ENCODE measurements around the gene GPR65. TPM values are rescaled to one million over a fixed set of nuclear protein-coding genes. Genes with fewer than 3 reads are reported as not detected.
A peak's percentile ranks its signal among the peaks of the same experiment; 100 is the strongest.

The GPR65 gene
- total and polyA plus RNA-seq, 9 of the 15 experiments (the other 6 are each of a cell fraction or from before 2014, with no cell fraction given) = 0.03 to 0.11 (median 0.04) TPM; not detected in 6

DNA sequence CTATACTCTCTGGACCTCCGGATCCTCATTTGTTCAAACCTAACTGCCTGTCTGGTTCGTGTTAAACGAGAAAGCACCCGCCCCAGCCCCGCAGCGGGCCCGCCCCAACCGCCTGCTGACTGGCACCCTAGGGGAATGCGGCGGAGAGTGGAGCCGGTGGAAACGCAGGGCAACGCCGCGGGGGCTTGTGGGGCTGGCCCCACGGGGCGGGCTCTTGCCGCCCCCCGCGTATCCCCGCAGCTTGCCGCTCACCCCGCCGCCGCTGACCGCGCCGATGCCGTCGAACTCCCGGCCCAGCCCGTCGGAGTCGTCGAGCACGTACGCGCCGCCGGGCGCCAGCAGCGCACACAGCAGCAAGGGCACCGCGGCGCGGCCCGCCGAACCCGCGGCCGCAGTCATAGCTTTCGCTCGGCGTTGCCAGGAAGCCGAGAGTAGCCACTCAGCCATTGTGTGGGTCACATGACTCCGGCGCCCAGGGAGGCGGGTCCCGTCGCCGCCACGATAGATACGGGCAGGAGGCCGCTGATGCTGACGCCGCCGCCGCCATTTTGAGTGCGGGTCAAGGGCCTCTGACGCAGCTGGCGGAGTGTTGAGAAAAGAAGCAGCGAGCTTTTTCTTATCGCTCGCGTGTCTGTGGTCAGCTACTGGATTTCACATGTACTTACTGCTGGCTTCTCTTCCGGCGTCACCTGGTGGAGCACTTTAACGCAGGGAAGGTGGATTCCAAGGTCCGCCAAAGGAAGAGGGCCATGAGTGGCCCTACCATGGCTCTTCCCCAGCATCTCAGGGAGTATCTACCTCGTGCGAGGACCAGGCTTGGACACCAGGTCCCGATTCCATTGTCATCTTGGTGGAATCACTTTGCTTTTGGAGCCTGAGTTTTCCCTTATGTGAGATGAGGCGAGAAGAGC, 12.0 kb upstream of the GPR65 start, which contains the start of gene GALC (continued):
- TF ChIP-seq, protein P1, sequence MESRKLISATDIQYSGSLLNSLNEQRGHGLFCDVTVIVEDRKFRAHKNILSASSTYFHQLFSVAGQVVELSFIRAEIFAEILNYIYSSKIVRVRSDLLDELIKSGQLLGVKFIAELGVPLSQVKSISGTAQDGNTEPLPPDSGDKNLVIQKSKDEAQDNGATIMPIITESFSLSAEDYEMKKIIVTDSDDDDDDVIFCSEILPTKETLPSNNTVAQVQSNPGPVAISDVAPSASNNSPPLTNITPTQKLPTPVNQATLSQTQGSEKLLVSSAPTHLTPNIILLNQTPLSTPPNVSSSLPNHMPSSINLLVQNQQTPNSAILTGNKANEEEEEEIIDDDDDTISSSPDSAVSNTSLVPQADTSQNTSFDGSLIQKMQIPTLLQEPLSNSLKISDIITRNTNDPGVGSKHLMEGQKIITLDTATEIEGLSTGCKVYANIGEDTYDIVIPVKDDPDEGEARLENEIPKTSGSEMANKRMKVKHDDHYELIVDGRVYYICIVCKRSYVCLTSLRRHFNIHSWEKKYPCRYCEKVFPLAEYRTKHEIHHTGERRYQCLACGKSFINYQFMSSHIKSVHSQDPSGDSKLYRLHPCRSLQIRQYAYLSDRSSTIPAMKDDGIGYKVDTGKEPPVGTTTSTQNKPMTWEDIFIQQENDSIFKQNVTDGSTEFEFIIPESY (CRISPR knock-in tag; IDR thresholded peaks at IDR 0.05) = 0 out of 2 replicates have a peak, but pooled peaks have one; percentile 20
- TF ChIP-seq HCFC1 (IDR thresholded peaks at IDR 0.05; ENCODE audit: low read depth, low read length) (peak; percentile 84), XRCC4 (IDR thresholded peaks at IDR 0.05; ENCODE audit: extremely low read depth, insufficient read depth, insufficient read length) (no peak), MYNN (IDR thresholded peaks at IDR 0.05) (no peak), MYNN (CRISPR knock-in tag; IDR thresholded peaks at IDR 0.05) (no peak), KDM4B (IDR thresholded peaks at IDR 0.05; ENCODE audit: borderline replicate concordance in 2 of 2, low read depth in 1 of 2) (no peak), GTF2E2 (tag; IDR thresholded peaks at IDR 0.05) (no peak), MEIS2 (IDR thresholded peaks at IDR 0.05; ENCODE audit: partially characterized antibody) (no peak), ZNF23 (CRISPR knock-in tag; IDR thresholded peaks at IDR 0.05) (no peak), FOSL1 (tag; conservative IDR thresholded peaks at IDR 0.05) (0 out of 2 replicates have a peak, but pooled peaks have one; percentile 12), FUS (optimal IDR thresholded peaks at IDR 0.05; ENCODE audit: low read depth, low read length) (no peak), FIP1L1 (IDR thresholded peaks at IDR 0.05; ENCODE audit: low read depth, low read length, poor library complexity, severe bottlenecking) (peak; percentile 65), U2AF1 (optimal IDR thresholded peaks at IDR 0.05; ENCODE audit: low read depth, low read length) (no peak), KLF1 (tag; IDR thresholded peaks at IDR 0.05) (no peak), FOXJ3 (CRISPR knock-in tag; IDR thresholded peaks at IDR 0.05) (no peak)
- TF ChIP-seq, protein P2, sequence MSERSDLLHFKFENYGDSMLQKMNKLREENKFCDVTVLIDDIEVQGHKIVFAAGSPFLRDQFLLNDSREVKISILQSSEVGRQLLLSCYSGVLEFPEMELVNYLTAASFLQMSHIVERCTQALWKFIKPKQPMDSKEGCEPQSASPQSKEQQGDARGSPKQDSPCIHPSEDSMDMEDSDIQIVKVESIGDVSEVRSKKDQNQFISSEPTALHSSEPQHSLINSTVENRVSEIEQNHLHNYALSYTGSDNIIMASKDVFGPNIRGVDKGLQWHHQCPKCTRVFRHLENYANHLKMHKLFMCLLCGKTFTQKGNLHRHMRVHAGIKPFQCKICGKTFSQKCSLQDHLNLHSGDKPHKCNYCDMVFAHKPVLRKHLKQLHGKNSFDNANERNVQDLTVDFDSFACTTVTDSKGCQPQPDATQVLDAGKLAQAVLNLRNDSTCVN (CRISPR knock-in tag; IDR thresholded peaks at IDR 0.05) = no peak
- TF ChIP-seq, protein P3, sequence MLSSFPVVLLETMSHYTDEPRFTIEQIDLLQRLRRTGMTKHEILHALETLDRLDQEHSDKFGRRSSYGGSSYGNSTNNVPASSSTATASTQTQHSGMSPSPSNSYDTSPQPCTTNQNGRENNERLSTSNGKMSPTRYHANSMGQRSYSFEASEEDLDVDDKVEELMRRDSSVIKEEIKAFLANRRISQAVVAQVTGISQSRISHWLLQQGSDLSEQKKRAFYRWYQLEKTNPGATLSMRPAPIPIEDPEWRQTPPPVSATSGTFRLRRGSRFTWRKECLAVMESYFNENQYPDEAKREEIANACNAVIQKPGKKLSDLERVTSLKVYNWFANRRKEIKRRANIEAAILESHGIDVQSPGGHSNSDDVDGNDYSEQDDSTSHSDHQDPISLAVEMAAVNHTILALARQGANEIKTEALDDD (IDR thresholded peaks at IDR 0.05) = no peak
- TF ChIP-seq, protein P4, sequence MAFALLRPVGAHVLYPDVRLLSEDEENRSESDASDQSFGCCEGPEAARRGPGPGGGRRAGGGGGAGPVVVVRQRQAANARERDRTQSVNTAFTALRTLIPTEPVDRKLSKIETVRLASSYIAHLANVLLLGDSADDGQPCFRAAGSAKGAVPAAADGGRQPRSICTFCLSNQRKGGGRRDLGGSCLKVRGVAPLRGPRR (CRISPR knock-in tag; IDR thresholded peaks at IDR 0.05) = no peak
- TF ChIP-seq, protein P5, sequence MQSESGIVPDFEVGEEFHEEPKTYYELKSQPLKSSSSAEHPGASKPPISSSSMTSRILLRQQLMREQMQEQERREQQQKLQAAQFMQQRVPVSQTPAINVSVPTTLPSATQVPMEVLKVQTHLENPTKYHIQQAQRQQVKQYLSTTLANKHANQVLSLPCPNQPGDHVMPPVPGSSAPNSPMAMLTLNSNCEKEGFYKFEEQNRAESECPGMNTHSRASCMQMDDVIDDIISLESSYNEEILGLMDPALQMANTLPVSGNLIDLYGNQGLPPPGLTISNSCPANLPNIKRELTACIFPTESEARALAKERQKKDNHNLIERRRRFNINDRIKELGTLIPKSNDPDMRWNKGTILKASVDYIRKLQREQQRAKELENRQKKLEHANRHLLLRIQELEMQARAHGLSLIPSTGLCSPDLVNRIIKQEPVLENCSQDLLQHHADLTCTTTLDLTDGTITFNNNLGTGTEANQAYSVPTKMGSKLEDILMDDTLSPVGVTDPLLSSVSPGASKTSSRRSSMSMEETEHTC (IDR thresholded peaks at IDR 0.05) = no peak

Data from K562 (cell line).